GM23338 (cell line): ENCODE data around the gene GSS. TPM values are rescaled to one million over a fixed set of nuclear protein-coding genes. Genes with fewer than 3 reads are reported as not detected.

Experiments
- ATAC-seq: fragments of 200-7000 bp; cut with Tn5 transposase; 3 replicates; pipeline ENCODE4 v1.9.1; 2020
- DNase-seq: peaks from one replicate; pipeline ENCODE4 v3.0.0-alpha.2; 2015; ENCODE audit warnings: low spot score
- H2AFZ ChIP-seq: fragments of 200-600 bp; sonication (generic); 2 replicates; pipeline ENCODE4 v1.8.0; 2016; ENCODE audit warnings: antibody characterized with exemption, mild to moderate bottlenecking, moderate library complexity
- H3F3A ChIP-seq: fragments of 200-600 bp; sonication (generic); replicated peaks from 2 replicates; pipeline ENCODE4 v1.8.0; 2017; ENCODE audit warnings: antibody characterized with exemption, mixed run types, low read depth
- H3K27ac ChIP-seq: fragments of 200-600 bp; sonication (generic); 2 replicates; pipeline ENCODE4 v1.6.1; 2016; ENCODE audit warnings: low read depth
- H3K27me3 ChIP-seq: fragments of 200-600 bp; sonication (generic); 2 replicates; pipeline ENCODE4 v1.8.0; 2016; ENCODE audit warnings: mild to moderate bottlenecking, mixed run types, moderate library complexity; ENCODE audit not compliant: insufficient read depth
- H3K36me3 ChIP-seq: fragments of 200-600 bp; sonication (generic); 2 replicates; pipeline ENCODE4 v1.8.0; 2016; ENCODE audit warnings: mild to moderate bottlenecking; ENCODE audit not compliant: insufficient read depth
- H3K4me1 ChIP-seq: fragments of 200-600 bp; sonication (generic); 2 replicates; pipeline ENCODE4 v1.8.0; 2016; ENCODE audit warnings: mild to moderate bottlenecking, moderate library complexity; ENCODE audit not compliant: insufficient read depth
- H3K4me2 ChIP-seq: fragments of 200-600 bp; sonication (generic); 2 replicates; pipeline ENCODE4 v1.7.1; 2017; ENCODE audit warnings: mixed run types
- H3K4me3 ChIP-seq: fragments of 200-600 bp; sonication (generic); 2 replicates; pipeline ENCODE4 v1.6.1; 2016; ENCODE audit warnings: mixed run types
- H3K79me2 ChIP-seq: fragments of 200-600 bp; sonication (generic); replicated peaks from 2 replicates; pipeline ENCODE4 v1.8.0; 2017; ENCODE audit warnings: mild to moderate bottlenecking; ENCODE audit not compliant: insufficient read depth
- H3K9me2 ChIP-seq: fragments of 200-600 bp; sonication (generic); 2 replicates; pipeline ENCODE4 v1.8.0; 2017; ENCODE audit not compliant: insufficient read depth
- H4K20me1 ChIP-seq: fragments of 200-600 bp; sonication (generic); replicated peaks from 2 replicates; pipeline ENCODE4 v1.8.0; 2017; ENCODE audit warnings: mild to moderate bottlenecking; ENCODE audit not compliant: insufficient read depth
- H3K27ac Mint-ChIP-seq: 2 replicates; pipeline ENCODE4 v1.8.0; 2020; ENCODE audit warnings: inconsistent platforms, mild to moderate bottlenecking, moderate library complexity, mixed read lengths
- H3K27me3 Mint-ChIP-seq: 3 replicates; pipeline ENCODE4 v1.8.0; 2022; ENCODE audit warnings: low read depth, mild to moderate bottlenecking, moderate library complexity, mixed read lengths, inconsistent platforms; ENCODE audit not compliant: insufficient read depth, poor library complexity
- H3K36me3 Mint-ChIP-seq: 3 replicates; pipeline ENCODE4 v1.8.0; 2021; ENCODE audit warnings: low read depth, mild to moderate bottlenecking, inconsistent platforms, moderate library complexity, mixed read lengths
- H3K4me1 Mint-ChIP-seq: 3 replicates; pipeline ENCODE4 v1.8.0; 2020; ENCODE audit warnings: mild to moderate bottlenecking, inconsistent platforms, mixed read lengths
- H3K4me3 Mint-ChIP-seq: 3 replicates; pipeline ENCODE4 v1.8.0; 2021; ENCODE audit warnings: moderate library complexity, mild to moderate bottlenecking, inconsistent platforms, mixed read lengths
- H3K9me3 Mint-ChIP-seq: 3 replicates; pipeline ENCODE4 v1.8.0; 2020; ENCODE audit warnings: moderate library complexity, mild to moderate bottlenecking, inconsistent platforms, mixed read lengths
- CREB1 ChIP-seq: fragments of 250-450 bp; sonication (Bioruptor Pico); IDR thresholded peaks from 2 replicates; pipeline ENCODE4 v1.5.0; 2020; ENCODE audit warnings: low read depth, mild to moderate bottlenecking, moderate library complexity
- CTCF ChIP-seq, 2 experiments: fragments of 200-600 bp in 1 of 2; sonication (generic) in 1 of 2; conservative IDR thresholded peaks; 2 replicates each; pipeline versions ENCODE4 v1.5.1 to v1.6.1; 2016 to 2017; ENCODE audit warnings: antibody characterized with exemption in 2 of 2, low read depth in 2 of 2, mild to moderate bottlenecking in 2 of 2, moderate library complexity in 1 of 2
- EZH2 ChIP-seq: fragments of 200-600 bp; sonication (generic); IDR thresholded peaks from one replicate; pipeline ENCODE4 v1.8.0; 2017; ENCODE audit warnings: antibody characterized with exemption, mild to moderate bottlenecking, low read depth; ENCODE audit not compliant: unreplicated experiment
- EZH2phosphoT487 ChIP-seq: fragments of 200-600 bp; sonication (generic); IDR thresholded peaks from one replicate; pipeline ENCODE4 v1.8.1; 2018; ENCODE audit warnings: antibody characterized with exemption; ENCODE audit not compliant: unreplicated experiment
- JUNB ChIP-seq: IDR thresholded peaks from one replicate; pipeline ENCODE4 v1.6.1; 2016; ENCODE audit warnings: antibody characterized with exemption; ENCODE audit not compliant: unreplicated experiment
- NANOG ChIP-seq: IDR thresholded peaks from 2 replicates; pipeline ENCODE4 v1.6.1; 2016; ENCODE audit warnings: antibody characterized with exemption, borderline replicate concordance
- POLR2AphosphoS5 ChIP-seq: IDR thresholded peaks from 2 replicates; pipeline ENCODE4 v1.6.1; 2016; ENCODE audit warnings: antibody characterized with exemption, low read depth
- STAT1 ChIP-seq: IDR thresholded peaks from one replicate; pipeline ENCODE4 v1.6.1; 2016; ENCODE audit warnings: antibody characterized with exemption; ENCODE audit not compliant: unreplicated experiment
- ZNF114 ChIP-seq: fragments of 250-450 bp; sonication (Bioruptor Pico); IDR thresholded peaks from 2 replicates; pipeline ENCODE4 v1.5.0; 2020; ENCODE audit warnings: mild to moderate bottlenecking, moderate library complexity
- ZNF331 ChIP-seq: fragments of 250-450 bp; sonication (Bioruptor Pico); IDR thresholded peaks from 2 replicates; pipeline ENCODE4 v1.5.0; 2020; ENCODE audit warnings: low read depth, mild to moderate bottlenecking, moderate library complexity
- polyA plus RNA-seq: library from polyadenylated mRNA; unstranded; fragments of >200 nt; fragmentation: Nextera tagmentation; extraction: Ambion mirVana; gene quantifications from 2 replicates; pipeline ENCODE4 v1.2.1, GENCODE V29; 2016
- total RNA-seq: library from RNA; depleted of rRNA; stranded (reverse); fragments of >200 nt; shearing (Covaris generic); gene quantifications from 2 replicates; pipeline ENCODE4 v1.2.3, GENCODE V29; 2014
- TF ChIP-seq, protein P1 (sequence below): fragments of 250-450 bp; sonication (Bioruptor Pico); IDR thresholded peaks from 2 replicates; pipeline ENCODE4 v1.5.0; 2020; ENCODE audit warnings: mild to moderate bottlenecking, moderate library complexity
- TF ChIP-seq, protein P2 (sequence below): IDR thresholded peaks from one replicate; pipeline ENCODE4 v1.6.1; 2018; ENCODE audit warnings: antibody characterized with exemption; ENCODE audit not compliant: unreplicated experiment
- TF ChIP-seq, protein P3 (sequence below): IDR thresholded peaks from 2 replicates; pipeline ENCODE4 v1.6.1; 2016; ENCODE audit warnings: antibody characterized with exemption

The GSS gene
- total and polyA plus RNA-seq, 2 experiments from 2014 or later: 34.0 to 63.3 TPM

GRCh38 chr20:34887023-34887422 lies 68.6 kb downstream of the GSS start:
- ATAC-seq (no peak), DNase-seq (no peak)
- H3K4me1 Mint-ChIP-seq: no peaks in the 10 kb centered on the region; the same call in 2 of the 3 replicates
- H3K27ac ChIP-seq: no peak overlapping the region
- H3K27ac Mint-ChIP-seq: no peak overlapping the region
- no peak overlapping the region for H3K4me2 ChIP-seq
- H3K4me1 ChIP-seq: no peaks in the 10 kb centered on the region
- no peaks in the 10 kb centered on the region for H3K27me3 ChIP-seq
- no peaks in the 10 kb centered on the region for H3F3A ChIP-seq
- TF ChIP-seq ZNF114 (CRISPR knock-in tag) (no peak), ZNF331 (CRISPR knock-in tag) (no peak), POLR2AphosphoS5 (no peak), NANOG (no peak), EZH2phosphoT487 (no peak), CREB1 (CRISPR knock-in tag) (no peak), STAT1 (no peak), CTCF (conservative IDR thresholded peaks at IDR 0.05; ENCODE audit: low read depth in 2 of 2) (no peak), JUNB (no peak), EZH2 (no peak)
- TF ChIP-seq, protein P1, sequence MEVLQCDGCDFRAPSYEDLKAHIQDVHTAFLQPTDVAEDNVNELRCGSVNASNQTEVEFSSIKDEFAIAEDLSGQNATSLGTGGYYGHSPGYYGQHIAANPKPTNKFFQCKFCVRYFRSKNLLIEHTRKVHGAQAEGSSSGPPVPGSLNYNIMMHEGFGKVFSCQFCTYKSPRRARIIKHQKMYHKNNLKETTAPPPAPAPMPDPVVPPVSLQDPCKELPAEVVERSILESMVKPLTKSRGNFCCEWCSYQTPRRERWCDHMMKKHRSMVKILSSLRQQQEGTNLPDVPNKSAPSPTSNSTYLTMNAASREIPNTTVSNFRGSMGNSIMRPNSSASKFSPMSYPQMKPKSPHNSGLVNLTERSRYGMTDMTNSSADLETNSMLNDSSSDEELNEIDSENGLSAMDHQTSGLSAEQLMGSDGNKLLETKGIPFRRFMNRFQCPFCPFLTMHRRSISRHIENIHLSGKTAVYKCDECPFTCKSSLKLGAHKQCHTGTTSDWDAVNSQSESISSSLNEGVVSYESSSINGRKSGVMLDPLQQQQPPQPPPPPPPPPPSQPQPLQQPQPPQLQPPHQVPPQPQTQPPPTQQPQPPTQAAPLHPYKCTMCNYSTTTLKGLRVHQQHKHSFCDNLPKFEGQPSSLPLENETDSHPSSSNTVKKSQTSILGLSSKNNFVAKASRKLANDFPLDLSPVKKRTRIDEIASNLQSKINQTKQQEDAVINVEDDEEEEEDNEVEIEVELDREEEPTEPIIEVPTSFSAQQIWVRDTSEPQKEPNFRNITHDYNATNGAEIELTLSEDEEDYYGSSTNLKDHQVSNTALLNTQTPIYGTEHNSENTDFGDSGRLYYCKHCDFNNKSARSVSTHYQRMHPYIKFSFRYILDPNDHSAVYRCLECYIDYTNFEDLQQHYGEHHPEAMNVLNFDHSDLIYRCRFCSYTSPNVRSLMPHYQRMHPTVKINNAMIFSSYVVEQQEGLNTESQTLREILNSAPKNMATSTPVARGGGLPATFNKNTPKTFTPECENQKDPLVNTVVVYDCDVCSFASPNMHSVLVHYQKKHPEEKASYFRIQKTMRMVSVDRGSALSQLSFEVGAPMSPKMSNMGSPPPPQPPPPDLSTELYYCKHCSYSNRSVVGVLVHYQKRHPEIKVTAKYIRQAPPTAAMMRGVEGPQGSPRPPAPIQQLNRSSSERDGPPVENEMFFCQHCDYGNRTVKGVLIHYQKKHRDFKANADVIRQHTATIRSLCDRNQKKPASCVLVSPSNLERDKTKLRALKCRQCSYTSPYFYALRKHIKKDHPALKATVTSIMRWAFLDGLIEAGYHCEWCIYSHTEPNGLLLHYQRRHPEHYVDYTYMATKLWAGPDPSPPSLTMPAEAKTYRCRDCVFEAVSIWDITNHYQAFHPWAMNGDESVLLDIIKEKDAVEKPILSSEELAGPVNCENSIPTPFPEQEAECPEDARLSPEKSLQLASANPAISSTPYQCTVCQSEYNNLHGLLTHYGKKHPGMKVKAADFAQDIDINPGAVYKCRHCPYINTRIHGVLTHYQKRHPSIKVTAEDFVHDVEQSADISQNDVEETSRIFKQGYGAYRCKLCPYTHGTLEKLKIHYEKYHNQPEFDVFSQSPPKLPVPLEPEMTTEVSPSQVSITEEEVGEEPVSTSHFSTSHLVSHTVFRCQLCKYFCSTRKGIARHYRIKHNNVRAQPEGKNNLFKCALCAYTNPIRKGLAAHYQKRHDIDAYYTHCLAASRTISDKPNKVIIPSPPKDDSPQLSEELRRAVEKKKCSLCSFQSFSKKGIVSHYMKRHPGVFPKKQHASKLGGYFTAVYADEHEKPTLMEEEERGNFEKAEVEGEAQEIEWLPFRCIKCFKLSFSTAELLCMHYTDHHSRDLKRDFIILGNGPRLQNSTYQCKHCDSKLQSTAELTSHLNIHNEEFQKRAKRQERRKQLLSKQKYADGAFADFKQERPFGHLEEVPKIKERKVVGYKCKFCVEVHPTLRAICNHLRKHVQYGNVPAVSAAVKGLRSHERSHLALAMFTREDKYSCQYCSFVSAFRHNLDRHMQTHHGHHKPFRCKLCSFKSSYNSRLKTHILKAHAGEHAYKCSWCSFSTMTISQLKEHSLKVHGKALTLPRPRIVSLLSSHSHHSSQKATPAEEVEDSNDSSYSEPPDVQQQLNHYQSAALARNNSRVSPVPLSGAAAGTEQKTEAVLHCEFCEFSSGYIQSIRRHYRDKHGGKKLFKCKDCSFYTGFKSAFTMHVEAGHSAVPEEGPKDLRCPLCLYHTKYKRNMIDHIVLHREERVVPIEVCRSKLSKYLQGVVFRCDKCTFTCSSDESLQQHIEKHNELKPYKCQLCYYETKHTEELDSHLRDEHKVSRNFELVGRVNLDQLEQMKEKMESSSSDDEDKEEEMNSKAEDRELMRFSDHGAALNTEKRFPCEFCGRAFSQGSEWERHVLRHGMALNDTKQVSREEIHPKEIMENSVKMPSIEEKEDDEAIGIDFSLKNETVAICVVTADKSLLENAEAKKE (CRISPR knock-in tag): no peak
- TF ChIP-seq, protein P2, sequence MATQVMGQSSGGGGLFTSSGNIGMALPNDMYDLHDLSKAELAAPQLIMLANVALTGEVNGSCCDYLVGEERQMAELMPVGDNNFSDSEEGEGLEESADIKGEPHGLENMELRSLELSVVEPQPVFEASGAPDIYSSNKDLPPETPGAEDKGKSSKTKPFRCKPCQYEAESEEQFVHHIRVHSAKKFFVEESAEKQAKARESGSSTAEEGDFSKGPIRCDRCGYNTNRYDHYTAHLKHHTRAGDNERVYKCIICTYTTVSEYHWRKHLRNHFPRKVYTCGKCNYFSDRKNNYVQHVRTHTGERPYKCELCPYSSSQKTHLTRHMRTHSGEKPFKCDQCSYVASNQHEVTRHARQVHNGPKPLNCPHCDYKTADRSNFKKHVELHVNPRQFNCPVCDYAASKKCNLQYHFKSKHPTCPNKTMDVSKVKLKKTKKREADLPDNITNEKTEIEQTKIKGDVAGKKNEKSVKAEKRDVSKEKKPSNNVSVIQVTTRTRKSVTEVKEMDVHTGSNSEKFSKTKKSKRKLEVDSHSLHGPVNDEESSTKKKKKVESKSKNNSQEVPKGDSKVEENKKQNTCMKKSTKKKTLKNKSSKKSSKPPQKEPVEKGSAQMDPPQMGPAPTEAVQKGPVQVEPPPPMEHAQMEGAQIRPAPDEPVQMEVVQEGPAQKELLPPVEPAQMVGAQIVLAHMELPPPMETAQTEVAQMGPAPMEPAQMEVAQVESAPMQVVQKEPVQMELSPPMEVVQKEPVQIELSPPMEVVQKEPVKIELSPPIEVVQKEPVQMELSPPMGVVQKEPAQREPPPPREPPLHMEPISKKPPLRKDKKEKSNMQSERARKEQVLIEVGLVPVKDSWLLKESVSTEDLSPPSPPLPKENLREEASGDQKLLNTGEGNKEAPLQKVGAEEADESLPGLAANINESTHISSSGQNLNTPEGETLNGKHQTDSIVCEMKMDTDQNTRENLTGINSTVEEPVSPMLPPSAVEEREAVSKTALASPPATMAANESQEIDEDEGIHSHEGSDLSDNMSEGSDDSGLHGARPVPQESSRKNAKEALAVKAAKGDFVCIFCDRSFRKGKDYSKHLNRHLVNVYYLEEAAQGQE: no peak
- TF ChIP-seq, protein P3, sequence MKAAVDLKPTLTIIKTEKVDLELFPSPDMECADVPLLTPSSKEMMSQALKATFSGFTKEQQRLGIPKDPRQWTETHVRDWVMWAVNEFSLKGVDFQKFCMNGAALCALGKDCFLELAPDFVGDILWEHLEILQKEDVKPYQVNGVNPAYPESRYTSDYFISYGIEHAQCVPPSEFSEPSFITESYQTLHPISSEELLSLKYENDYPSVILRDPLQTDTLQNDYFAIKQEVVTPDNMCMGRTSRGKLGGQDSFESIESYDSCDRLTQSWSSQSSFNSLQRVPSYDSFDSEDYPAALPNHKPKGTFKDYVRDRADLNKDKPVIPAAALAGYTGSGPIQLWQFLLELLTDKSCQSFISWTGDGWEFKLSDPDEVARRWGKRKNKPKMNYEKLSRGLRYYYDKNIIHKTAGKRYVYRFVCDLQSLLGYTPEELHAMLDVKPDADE: no peak
- no peaks in the 10 kb centered on the region for H3K9me2 ChIP-seq
- H3K27me3 Mint-ChIP-seq: no peaks in the 10 kb centered on the region
- no peaks in the 10 kb centered on the region; the same call in 1 of the 2 replicates for H3K36me3 ChIP-seq
- no peak overlapping the region for H2AFZ ChIP-seq
- H3K79me2 ChIP-seq: no peaks in the 10 kb centered on the region; the same call in 1 of the 2 replicates
- no peaks in the 10 kb centered on the region; the same call in 2 of the 3 replicates for H3K36me3 Mint-ChIP-seq
- H4K20me1 ChIP-seq: peaks cover 2% of the 10 kb centered on the region
- H3K9me3 Mint-ChIP-seq: no peaks in the 10 kb centered on the region
- no peak overlapping the region for H3K4me3 Mint-ChIP-seq
- no peak overlapping the region for H3K4me3 ChIP-seq
